Activated naive CD4-positive, alpha-beta T cell treated with anti-CD3 and anti-CD28 coated beads, Interleukin-2, amount 10 ng/mL, durations not matched to agents 5 hours and 36 hours (primary cell): Measurements from ENCODE around the gene PLEKHH2. TPM values are rescaled to one million over a fixed set of nuclear protein-coding genes. Genes with fewer than 3 reads are reported as not detected.

Source experiments
- total RNA-seq, 2 experiments: library from RNA; stranded (reverse); gene quantifications; one replicate each; pipeline ENCODE4 v1.2.3, GENCODE V29; 2021

PLEKHH2 gene
- total RNA-seq = under 1 TPM; 0.53 to 0.58 TPM

DNA sequence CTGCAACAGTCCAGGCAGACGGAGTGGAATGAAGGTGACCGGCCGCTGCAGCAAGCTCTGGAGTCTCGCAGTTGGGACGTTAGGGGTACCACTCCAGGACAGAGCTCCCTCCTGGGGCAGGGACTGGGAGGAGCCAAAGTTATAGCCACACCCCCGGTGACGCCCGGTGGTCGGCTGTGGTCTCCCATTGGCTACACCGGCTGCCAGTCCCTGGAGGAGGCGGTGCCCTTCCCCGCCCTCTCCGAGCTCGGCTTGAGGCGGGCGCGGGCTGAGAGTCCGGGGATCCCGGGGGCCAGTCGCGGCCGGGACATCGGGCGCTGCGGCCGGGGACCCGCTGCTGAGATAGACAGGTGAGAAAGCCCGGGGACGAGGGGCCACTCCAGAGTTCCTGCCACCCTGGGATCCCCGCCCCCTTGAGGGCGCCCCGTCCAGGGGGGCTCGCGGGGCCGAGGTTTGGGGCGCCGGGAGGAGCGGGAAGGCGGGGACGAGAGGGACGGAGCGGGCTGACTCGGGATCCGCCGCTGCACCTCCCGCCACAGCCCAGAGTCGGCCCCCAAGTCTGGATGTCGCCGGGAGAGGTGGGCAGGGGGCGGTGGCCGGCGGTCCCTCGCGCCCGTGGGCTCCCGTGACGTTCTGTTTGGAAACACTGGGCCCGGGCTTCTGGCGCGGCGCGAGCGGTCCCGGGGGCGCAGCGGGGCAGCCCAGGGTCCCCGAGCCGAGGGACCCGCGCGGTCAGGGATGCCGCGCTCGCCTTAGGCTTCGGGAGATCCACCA lies at the start of gene PLEKHH2:
PLEKHH2 (plus strand) TSS at position 231 of the 774 bp plus-strand sequence. CDS start 7,414 bp downstream, outside the sequence.

DNA sequence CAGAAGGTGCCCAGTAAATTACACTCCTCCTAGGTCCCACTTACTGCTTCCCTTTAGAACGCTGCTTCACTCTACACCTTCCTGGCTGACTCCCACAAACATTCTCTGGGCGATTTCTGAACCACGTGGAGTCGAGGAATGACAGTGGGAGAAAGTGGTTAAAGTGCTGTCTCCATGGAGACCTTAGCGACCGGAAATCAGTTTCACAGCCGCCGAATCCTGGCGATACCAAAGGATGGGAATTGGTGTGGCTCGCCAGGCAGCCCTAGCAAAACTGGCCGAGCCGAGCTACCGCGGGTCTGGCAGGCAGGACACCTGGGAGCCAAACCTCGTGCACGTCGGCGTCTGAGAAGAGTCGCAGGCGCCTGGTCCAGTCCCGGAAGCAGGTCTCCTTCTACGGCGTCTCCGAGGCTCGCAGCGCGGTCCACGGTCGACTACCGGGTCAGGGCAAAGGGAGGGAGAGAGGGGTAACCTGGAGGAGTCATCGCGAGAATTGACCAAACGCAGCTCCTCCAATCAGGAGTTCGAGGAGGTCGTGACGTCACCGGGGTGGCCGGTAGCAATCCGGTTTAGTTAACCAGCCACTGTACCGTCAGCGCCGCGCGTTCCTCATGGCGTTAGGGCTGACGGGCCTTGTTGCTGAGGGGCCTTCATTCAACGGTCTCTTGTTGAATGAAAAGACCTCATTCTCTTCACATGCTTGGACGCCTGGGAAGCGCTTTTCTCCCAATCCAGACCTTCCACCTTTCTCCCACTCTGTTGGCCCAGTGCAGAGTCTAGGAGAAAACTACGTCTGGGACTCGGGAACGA lies 41.3 kb upstream of the PLEKHH2 start, which contains the start of gene THADA:
THADA (minus strand) TSS at position 436 of the 810 bp plus-strand sequence. CDS start 3,646 bp downstream, outside the sequence.

DNA sequence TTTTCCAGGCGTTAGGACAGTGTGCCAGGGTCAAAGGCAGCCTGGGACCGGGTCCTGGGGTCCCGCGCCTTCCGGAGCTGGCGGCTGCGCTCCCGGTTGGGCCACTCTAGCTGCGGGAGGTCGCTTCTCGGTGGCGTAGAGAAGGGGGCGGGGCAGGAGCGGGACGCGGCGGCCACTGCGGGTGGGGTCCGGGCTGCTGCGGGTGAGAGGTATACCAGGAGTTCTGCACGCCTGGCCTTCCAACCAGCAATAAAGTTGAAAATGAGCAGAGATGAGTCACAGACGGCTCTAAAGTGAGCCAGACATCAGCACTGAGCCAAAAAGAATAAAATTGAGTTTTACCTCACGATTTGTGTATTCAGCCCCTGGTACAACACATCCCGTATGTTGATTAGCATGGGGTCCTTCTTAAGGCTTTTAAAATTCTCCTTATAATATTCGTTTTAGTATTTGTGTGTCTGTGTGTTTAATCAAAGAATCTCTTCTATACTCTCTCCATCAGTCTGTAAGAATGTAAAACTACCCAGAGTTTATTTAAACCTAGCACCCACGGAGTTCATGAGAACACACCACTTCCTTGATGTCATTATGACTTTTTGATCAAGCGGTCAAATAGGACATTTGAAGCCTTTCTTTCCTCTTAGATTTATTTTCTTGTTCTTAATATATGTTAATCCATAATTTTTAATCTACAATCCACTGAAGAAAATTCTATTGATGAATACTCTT lies 39.4 kb downstream of the PLEKHH2 start, which contains the start of gene C1GALT1C1L:
C1GALT1C1L (minus strand) TSS at position 108 of the 729 bp plus-strand sequence; CDS start at position 1, 107 bp downstream.

DNA sequence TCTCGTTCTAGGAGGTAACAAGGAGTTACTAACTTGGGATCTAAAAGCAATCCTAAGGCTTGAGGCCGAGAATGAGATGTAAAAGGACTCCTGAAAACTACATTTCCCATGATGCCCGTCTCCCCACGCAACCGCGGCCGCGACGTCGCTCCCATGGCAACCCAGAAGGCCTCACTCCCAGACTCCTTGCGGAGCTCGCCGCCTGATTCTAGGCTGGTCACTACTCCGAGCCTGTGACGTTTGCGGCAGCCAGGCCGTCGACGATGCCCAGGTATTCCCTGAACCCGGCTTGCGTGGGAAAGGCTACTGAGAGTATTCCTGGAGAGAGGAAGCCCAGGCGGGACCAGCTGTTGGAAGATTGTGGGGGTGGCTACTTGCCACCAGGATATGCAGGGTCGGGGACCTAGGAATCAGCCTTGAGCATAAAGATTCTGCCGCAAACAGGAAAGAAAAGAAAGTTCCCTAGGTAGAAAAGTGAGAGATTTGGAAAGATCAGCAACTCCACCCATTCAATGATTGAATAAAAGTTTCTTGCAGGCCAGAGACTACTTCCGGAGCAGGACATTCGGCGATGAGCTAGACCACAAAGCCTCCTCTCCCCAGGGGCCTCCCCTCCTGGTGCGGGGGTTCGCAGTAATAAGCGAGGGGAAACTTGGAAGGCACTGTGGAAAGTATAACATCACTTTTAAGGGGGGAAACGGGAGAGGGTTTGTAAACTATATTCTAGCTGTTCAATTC lies 137.0 kb downstream of the PLEKHH2 start, which contains the start of gene DYNC2LI1:
DYNC2LI1 (plus strand) TSS at position 164 of the 738 bp plus-strand sequence; CDS start at position 264, 100 bp downstream.

Other genes with a start within 250 kb of the PLEKHH2 start
- 10 to 100 TPM; 21.6 to 27.7 TPM for gene THADA, start 41.2 kb upstream of the PLEKHH2 start, total RNA-seq
- gene C1GALT1C1L, start 39.2 kb downstream of the PLEKHH2 start, total RNA-seq = not detected
- gene DYNC2LI1, start 136.8 kb downstream of the PLEKHH2 start, total RNA-seq = 1 to 10 TPM; 2.6 to 3.1 TPM
- gene ABCG5, start 201.6 kb downstream of the PLEKHH2 start, total RNA-seq = not detected
- not detected for gene ABCG8, start 201.7 kb downstream of the PLEKHH2 start, total RNA-seq